ENCODE results near the gene PRKAR2B. TPM values are rescaled to one million over a fixed set of nuclear protein-coding genes. Genes with fewer than 3 reads are reported as not detected.

Gene PRKAR2B
- total and polyA plus RNA-seq, 2 of the 4 experiments (the other 2 are of a cell fraction) = 3.0 to 3.1 TPM

DNA sequence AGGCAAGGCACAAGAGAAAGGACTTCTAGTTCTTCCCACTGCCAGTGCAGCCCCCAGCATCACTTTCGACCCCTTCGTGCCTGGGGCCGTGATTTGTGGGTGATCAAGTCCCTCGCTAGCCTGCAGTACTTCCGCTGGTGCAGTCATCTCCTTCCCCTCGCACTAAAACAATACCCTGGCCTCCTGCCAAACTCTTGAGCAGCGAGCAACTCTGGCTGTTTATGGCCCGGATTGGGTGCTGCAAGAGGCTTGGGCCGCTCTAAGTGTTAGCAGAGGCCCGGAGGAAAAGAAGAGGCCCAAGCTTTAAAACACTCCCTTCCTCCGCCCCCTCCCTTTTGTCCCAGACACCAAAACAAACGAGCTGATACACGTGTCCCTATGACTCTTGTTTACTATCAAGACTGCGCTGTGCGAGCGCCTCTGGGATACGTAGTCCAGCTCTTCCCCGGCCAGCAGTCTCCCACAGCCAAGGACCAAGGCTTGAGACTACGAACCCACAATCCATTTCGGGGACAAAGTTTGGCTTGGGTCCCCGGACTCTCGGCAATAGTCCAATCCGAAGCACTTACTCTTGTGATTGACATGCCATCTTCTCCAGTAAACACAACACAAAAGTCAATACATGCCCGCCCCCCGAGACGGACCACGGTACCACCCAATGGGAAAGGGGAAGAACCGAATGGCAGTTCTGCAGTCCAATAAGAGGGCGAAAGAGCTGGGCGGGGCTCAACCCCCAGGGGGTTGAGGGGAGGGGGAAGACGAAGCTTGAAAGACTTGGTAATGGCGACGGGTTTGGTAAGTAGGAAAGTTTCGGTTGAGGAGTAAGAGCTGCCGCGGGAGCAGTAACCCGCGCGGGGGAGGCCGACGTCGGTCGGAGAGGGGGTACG, 124.0 kb downstream of the PRKAR2B start, which contains the start of gene HBP1:
TSS of gene HBP1 (plus strand) at position 771 of the 887 bp plus-strand sequence. CDS start 10,891 bp downstream, outside the sequence.
- Histone ChIP-seq H2BK20ac (ENCODE audit: low read depth, low read length) (peak within 1 kb of the TSS; percentile 11; the same call in 1 of the 2 replicates), H3K4me1 (ENCODE audit: control insufficient read depth, insufficient read depth, low read length) (no peaks in the 10 kb centered on the region), H3K9ac (ENCODE audit: low read depth, low read length) (peak within 1 kb of the TSS; percentile 74), H2AK9ac (replicated peaks; ENCODE audit: low read depth, low read length, poor library complexity) (peak within 1 kb of the TSS; percentile 97), H4K8ac (ENCODE audit: low read depth in 2 of 2, low read length in 2 of 2) (peak within 1 kb of the TSS; percentile 6 to 75; a peak in 3 of 4 replicates), H3K14ac (replicated peaks; ENCODE audit: low read depth, low read length) (peak within 1 kb of the TSS; percentile 68), H2BK120ac (ENCODE audit: low read depth, low read length) (peak within 1 kb of the TSS; percentile 61; the same call in 1 of the 2 replicates), H3K79me1 (ENCODE audit: low read depth in 1 of 2, low read length in 2 of 2) (peaks cover 0 to 26% of the 10 kb centered on the region in 2 experiments; a peak in 3 of 4 replicates), H3K18ac (ENCODE audit: low read depth, low read length) (peak within 1 kb of the TSS; percentile 88), H3K27ac (ENCODE audit: insufficient read depth, low read length) (peak within 1 kb of the TSS; percentile 88), H4K5ac (ENCODE audit: low read depth, low read length) (peak within 1 kb of the TSS; percentile 77), H2AFZ (replicated peaks; ENCODE audit: low read length, poor library complexity) (peak within 1 kb of the TSS; percentile 98), H4K20me1 (ENCODE audit: insufficient read depth, low read length) (peaks cover 20% of the 10 kb centered on the region), H3K9me3 (ENCODE audit: control insufficient read depth, insufficient read depth, low read length) (no peaks in the 10 kb centered on the region), H3K36me3 (ENCODE audit: control insufficient read depth, insufficient read depth, low read length) (peaks cover 3% of the 10 kb centered on the region), H3K4me2 (ENCODE audit: low read depth, low read length) (peak within 1 kb of the TSS; percentile 91), H3K27me3 (ENCODE audit: control insufficient read depth, insufficient read depth, low read length) (no peaks in the 10 kb centered on the region), H2BK15ac (ENCODE audit: low read depth, low read length) (peak within 1 kb of the TSS; percentile 24; the same call in 1 of the 3 replicates), H3K9me1 (ENCODE audit: insufficient read depth, low read length) (no peaks in the 10 kb centered on the region), H3K4me3 (ENCODE audit: insufficient read depth, low read depth, low read length) (peak within 1 kb of the TSS; percentile 67), H3K4ac (ENCODE audit: low read depth, low read length) (peak within 1 kb of the TSS; percentile 84), H3K56ac (ENCODE audit: extremely low read depth, insufficient read depth, low read length) (peak within 1 kb of the TSS; percentile 45; the same call in 1 of the 2 replicates), H2AK5ac (ENCODE audit: low read depth, low read length) (peak within 1 kb of the TSS; percentile 41; the same call in 1 of the 2 replicates), H2BK5ac (ENCODE audit: low read depth, low read length, poor library complexity, severe bottlenecking) (peak within 1 kb of the TSS; percentile 88), H3K23ac (ENCODE audit: low read depth, low read length) (peak within 1 kb of the TSS; percentile 85), H4K91ac (ENCODE audit: insufficient read depth, low read depth, low read length) (peak within 1 kb of the TSS; percentile 60)
- CTCF ChIA-PET = interaction anchor here (0.6 to 0.9 kb wide), 9 partner anchors 11 to 661 kb away, joined by 3 to 6 read pairs (median 3); no protein-coding TSS in a partner anchor
- intact Hi-C loops (cut with micrococcal nuclease) = loop anchor here (1.0 to 5.0 kb wide), 2 partner anchors 45 to 376 kb away; no protein-coding TSS in a partner anchor
- WGBS, 2 experiments (ENCODE audit: extremely low coverage in 2 of 2, insufficient read length in 1 of 2) = 0% methylated on average over 19 of the region's 44 CpGs; no CpG with 5 or more reads in 1 of the 2 experiments
- POLR2A ChIA-PET (ENCODE audit: unreplicated experiment) = interaction anchor here (0.6 to 1.1 kb wide), 5 partner anchors 9 to 1009 kb away, joined by 3 to 5 read pairs (median 4); no protein-coding TSS in a partner anchor
- ATAC-seq (ENCODE audit: low read depth) (peak; percentile 90), DNase-seq (peak; percentile 100)
- no TSS peak for BruUV-seq (replicated peaks)
- in situ Hi-C loops (cut with MboI; ENCODE audit: low sequenced_read_pairs) = no loop called here
- dilution Hi-C loops (cut with HindIII; ENCODE audit: low sequenced_read_pairs, unreplicated experiment) = no loop called here
- TF ChIP-seq CEBPB (IDR thresholded peaks at IDR 0.05; ENCODE audit: low read depth, low read length) (no peak), RCOR1 (IDR thresholded peaks at IDR 0.05; ENCODE audit: insufficient replicate concordance, low read length) (no peak), USF2 (IDR thresholded peaks at IDR 0.05; ENCODE audit: low read depth, low read length) (peak; percentile 78), NFE2L2 (IDR thresholded peaks at IDR 0.05; ENCODE audit: low read depth, low read length) (no peak), FOS (IDR thresholded peaks at IDR 0.05; ENCODE audit: low read depth, low read length) (peak; percentile 79; the same call in 1 of the 2 replicates), RFX5 (IDR thresholded peaks at IDR 0.05; ENCODE audit: low read depth, low read length) (no peak), RAD21 (IDR thresholded peaks at IDR 0.05; ENCODE audit: low read length) (no peak), MAZ (IDR thresholded peaks at IDR 0.05; ENCODE audit: borderline replicate concordance, low read depth, low read length) (peak; percentile 79), ELK1 (IDR thresholded peaks at IDR 0.05; ENCODE audit: borderline replicate concordance, low read depth, low read length) (no peak), MAFK (IDR thresholded peaks at IDR 0.05; ENCODE audit: low read depth, low read length) (no peak), BHLHE40 (IDR thresholded peaks at IDR 0.05; ENCODE audit: low read depth, low read length) (peak; percentile 89), POLR2A (IDR thresholded peaks at IDR 0.05; ENCODE audit: low read depth, low read length) (peak; percentile 79)
- TF ChIP-seq, protein P1, sequence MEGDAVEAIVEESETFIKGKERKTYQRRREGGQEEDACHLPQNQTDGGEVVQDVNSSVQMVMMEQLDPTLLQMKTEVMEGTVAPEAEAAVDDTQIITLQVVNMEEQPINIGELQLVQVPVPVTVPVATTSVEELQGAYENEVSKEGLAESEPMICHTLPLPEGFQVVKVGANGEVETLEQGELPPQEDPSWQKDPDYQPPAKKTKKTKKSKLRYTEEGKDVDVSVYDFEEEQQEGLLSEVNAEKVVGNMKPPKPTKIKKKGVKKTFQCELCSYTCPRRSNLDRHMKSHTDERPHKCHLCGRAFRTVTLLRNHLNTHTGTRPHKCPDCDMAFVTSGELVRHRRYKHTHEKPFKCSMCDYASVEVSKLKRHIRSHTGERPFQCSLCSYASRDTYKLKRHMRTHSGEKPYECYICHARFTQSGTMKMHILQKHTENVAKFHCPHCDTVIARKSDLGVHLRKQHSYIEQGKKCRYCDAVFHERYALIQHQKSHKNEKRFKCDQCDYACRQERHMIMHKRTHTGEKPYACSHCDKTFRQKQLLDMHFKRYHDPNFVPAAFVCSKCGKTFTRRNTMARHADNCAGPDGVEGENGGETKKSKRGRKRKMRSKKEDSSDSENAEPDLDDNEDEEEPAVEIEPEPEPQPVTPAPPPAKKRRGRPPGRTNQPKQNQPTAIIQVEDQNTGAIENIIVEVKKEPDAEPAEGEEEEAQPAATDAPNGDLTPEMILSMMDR (conservative IDR thresholded peaks at IDR 0.05; ENCODE audit: low read depth, low read length) = no peak

All from IMR-90 (cell line).